ENCODE data around the gene SLC22A13.
"Not testable (repeated sequence)": the region's sequence is repeated elsewhere in the genome, so short reads cannot be mapped to it uniquely, and the experiment has no call there.

The SLC22A13 gene, protein sequence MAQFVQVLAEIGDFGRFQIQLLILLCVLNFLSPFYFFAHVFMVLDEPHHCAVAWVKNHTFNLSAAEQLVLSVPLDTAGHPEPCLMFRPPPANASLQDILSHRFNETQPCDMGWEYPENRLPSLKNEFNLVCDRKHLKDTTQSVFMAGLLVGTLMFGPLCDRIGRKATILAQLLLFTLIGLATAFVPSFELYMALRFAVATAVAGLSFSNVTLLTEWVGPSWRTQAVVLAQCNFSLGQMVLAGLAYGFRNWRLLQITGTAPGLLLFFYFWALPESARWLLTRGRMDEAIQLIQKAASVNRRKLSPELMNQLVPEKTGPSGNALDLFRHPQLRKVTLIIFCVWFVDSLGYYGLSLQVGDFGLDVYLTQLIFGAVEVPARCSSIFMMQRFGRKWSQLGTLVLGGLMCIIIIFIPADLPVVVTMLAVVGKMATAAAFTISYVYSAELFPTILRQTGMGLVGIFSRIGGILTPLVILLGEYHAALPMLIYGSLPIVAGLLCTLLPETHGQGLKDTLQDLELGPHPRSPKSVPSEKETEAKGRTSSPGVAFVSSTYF

DNA sequence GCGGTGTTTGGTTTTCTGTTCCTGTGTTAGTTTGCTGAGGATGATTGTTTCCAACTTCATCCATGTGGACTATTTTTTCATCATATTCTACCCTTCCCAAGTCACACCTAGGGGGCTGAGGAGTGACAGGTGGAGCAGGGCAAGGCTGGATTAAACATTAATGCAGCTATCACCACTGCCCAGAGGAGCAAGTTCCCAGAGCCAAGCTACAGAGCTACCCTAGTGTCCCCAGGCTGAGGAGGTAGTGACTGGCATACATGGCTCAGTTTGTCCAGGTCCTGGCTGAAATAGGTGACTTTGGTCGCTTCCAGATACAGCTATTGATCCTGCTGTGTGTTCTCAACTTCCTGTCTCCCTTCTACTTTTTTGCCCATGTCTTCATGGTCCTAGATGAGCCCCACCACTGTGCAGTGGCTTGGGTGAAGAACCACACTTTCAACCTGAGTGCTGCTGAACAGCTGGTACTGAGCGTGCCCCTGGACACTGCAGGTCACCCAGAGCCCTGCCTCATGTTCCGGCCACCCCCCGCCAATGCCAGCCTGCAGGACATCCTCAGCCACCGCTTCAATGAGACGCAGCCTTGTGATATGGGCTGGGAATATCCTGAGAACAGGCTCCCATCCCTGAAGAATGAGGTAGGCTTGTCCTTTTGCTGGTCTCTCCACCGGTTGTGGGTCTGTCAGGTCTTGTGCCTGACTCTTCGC lies at the start of gene SLC22A13:
Gene SLC22A13 (plus strand): TSS at position 209 of the 704 bp plus-strand sequence. CDS start 49 bp downstream, at position 258.
- no peak for DNase-seq

DNA sequence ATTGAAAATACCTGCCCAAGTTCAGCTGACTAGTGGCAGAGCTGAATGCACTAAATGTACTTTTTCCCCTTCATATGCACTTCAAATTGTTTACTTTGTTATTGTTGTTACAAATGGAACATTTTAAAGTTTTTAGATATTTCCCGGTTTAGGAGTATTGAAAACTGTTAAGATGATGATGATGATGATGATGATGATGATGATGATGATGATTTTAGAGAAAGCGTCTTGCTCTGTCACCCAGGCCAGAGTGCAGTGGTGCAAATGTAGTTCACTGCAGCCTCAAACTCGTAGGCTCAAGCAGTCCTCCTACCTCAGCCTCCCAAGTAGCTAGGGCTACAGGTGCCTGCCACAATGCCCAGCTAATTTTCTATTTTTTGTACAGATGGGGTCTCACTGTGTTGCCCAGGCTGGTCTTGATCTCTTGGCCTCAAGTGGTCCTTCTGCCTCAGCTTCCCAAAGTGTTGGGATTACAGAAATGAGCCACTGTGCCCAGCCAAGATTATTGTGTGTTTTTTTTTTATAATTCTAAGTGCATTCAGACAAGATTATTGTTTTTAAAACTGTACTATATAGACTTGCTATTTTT lies 45.9 kb upstream of the SLC22A13 start:
- DNase-seq, result no peak

DNA sequence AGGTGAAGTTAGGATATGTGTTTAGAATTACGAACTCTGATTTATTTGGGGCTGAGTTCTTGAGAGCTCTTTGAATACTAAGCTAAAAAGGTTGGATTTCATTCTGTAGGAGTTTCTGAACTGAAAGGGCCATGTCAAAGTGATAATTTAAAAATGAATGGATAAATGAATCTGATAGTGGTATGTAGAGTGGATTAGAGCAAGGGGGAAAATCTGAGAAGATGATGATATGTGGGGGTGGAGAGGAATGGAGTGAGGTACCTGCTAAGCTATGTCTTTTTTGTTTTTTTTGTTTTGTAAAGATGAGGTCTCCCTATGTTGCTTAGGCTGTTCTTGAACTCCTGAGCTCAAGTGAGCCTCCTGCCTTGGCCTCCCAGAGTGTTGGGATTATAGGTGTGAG lies 44.6 kb upstream of the SLC22A13 start:
- no peak for DNase-seq

DNA sequence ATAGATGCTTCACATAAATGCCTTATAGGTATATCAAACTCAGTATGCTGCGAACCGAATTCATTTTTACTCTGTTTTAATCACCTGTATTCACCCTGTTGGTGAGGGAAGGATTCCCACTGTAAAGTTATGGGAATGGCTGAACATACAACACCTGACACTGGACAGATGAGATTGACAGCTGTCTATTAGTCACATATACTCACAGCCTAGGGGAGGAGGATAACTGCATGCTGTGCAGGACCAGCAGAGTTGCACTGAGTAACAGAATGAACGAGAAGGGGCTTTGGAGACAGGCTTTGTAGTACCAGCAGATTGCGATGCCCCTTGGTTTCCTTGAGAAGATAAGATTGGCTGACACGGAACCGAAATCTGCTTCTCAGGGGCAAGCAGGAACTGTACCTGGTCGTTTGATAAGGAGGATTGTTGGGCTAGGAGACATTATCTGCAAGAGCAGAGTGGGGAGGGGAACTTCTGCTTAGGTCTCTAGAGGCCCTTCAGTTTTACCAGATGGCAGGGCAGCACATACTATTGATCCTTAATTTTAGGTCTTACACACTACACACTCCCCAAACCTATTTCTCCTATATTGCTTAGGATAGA lies 43.5 kb upstream of the SLC22A13 start:
- no peak for DNase-seq

DNA sequence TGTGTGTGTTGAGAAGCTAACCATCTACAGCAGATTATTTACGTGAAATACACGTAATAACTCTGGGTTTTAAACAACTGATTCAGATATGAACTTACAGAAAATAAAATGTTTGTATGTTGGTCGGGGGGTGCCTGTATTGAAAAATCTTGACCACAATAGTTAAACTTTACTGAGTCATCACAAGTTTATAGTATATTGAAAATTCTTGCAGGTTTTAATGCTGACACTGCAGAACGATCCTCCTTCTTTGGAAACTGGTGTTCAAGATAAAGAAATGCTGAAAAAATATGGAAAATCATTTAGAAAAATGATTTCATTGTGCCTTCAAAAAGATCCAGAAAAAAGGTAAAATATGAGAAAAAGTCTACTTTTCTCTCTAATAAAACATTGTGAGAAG lies 41.3 kb upstream of the SLC22A13 start:
- no peak for DNase-seq

DNA sequence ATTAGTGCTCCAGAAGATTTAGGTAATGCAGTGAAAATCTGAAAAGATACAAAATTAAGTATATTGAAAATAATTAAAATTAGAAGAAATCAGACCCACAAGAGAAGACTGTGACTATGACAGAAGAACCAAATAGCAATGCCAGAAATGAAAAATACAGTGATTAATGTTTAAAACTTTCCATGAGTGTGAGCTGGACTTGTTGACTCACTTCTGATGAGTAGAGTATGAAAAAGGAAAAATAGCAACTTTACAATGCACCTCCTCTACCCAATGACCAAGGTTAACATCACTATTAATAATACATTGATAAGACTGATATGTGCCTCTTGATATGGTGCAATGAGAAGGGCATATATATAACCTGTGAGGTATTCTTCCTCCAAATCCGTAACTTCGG lies 39.3 kb upstream of the SLC22A13 start:
- no peak for DNase-seq

DNA sequence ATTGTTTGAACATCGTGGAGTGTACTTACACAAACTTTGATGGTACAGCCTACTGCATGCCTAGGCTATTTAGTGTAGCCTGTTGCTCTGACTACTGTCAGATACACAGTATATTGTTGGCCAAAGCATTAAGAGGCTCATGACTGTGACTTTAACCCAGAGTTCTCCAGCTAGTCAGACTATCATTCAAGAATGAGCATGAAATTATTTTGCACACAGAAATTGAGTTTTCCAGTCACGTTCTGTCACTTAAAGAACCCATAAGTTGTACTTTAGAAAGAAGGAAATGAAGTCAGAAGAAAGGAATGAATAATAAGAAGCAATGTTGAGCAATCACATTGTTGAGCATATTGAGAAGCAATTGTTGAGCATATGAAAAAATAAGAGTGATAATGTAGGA lies 37.6 kb upstream of the SLC22A13 start:
- DNase-seq, result no peak

DNA sequence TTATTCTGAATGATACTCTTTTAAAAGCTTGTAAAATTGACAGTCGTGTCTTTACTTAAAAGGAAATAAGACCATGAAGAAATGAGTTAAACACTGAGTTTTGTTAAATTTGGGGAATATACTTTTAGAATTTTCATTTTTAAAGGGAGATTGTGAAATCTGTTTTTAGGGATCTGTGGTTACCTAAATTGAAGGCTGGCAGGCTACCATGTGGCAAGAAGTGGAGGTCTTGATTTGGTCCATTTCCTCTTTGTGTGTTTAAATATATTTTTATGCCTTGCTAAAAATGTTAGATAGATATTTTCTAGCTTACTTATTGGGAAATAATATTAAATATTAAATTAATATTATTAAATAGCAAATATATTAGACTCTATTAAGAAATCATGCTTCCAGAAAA lies 36.6 kb upstream of the SLC22A13 start:
- DNase-seq, result no peak

DNA sequence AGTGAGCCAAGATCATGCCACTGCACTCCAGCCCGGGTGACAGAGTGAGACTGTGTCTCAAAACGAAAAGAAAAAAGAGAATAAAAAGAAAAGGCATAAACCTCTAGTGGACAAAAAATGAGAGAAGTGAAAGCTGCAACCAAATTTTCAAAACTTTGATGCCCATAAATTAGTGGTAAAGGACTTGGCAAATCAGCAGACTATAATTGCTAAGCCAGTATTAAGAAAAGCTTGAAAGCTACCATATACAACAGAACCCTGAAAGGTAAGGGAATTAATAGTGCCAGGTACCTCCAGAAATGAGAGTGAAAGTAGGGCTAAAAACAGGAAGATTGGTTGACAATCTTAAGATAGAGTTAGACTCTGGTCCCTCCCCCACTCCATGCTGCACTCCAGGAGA lies 32.9 kb upstream of the SLC22A13 start:
- DNase-seq, result no peak

DNA sequence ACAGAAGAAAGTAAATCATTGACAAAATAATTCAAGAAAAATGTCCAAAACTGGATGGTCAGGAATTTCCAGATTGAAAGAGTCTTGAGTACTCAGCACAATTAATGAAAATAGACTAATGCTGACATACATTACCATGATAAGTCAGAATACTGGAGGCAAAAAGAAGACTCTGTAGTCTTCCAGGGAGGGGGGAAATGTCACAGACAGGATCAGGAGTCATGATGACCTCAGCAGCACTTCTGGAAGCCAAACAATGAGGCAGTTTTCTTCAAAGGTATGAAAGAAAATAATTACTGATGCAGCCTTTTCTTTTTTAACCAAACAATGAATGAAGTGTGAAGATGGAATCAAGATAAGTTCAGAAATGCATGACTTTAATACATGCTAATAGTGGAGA lies 30.1 kb upstream of the SLC22A13 start:
- no peak for DNase-seq

DNA sequence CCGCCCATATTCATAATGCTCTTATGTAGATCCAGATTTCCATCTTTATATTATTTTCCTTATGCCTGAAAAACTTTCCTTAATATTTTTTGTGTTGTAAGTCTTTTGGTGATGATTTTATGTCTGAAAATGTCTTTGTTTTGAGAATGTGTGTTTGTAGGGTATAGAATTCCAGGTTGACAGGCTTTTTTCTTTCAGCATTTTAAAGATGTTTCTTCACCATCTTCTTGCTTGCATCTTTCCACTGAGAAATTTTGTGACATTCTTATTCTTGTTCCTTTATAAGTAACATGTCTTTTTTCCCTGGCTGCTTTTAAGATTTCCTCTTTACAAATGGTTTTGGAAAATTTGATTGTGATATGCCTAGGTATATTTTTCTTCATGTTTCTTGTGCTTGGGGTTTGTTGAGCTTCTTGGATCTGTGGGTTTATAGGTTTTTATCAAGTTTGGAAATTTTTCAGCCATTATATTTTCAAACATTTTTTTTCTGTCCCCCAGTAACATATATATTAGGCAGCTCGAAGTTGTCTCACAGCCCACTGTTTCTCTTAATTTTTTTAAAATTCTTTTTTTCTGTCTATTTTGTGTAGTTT lies 27.1 kb upstream of the SLC22A13 start:
- DNase-seq, result no peak

DNA sequence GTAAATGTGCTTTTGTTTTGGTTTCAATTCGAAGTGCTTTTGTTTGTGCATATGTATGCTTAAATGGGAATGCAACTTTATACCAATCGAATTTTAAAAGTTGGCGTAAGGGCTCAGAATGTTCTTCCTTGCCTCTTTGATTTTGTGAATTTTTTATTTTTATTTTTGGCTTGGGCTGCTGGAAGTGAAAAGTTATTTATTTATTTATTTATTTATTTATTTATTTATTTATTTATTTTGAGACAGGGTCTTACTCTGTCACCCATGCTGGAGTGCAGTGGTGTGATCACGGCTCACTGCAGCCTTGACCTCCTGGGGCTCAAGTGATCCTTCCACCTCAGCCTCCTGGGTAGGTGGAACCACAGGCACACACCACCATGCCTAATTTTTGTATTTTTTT lies 22.8 kb upstream of the SLC22A13 start:
- not testable (repeated sequence) for DNase-seq

DNA sequence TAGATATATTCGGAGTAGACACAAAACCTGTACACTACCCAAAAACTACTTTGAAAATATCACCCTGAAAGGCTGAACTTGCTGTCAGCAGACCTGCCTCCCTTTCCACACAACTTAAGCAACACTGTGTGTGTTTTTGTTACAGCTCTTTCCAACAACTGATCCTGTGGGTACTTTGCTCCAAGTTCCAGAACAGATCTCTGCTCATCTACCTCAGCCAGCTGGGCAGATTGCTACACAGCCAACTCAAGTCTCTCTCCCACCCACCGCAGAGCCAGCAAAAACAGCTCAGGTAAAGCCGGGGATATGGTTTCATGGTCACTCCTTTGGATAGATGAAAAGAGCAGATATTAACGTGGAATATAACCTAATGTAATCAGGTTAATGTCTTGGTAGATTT lies 19.7 kb upstream of the SLC22A13 start:
- DNase-seq, result no peak

DNA sequence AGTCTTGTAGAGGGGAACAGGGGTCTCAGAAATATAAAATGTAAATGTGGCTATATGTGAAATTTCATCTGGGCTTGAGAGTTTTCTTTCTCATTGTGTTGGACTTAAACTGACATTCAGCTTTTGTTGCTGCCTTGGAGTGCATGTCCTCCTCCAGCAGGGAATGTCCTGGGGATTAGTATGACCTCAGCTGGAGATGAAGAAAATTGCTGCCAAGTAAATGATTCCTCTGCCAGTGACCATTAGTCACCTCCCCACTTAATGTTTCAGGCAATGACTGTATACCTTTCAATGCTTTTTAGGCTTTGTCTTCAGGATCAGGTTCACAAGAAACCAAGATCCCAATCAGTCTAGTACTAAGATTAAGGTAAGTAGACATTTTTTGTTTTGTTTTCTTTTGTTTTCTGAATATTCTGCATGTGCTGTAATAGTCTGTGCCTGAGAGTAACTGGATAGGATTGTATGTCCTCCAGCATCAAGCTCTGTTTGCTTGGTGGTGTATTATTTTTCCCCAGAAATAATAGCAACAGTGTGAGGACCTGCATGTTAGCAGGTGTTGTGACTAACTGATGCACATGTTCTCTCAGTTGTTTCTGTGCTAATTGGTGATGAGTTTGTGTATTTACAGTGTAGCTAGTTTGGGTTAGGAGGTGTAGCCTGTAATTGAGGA lies 18.1 kb upstream of the SLC22A13 start:
- no peak for DNase-seq

DNA sequence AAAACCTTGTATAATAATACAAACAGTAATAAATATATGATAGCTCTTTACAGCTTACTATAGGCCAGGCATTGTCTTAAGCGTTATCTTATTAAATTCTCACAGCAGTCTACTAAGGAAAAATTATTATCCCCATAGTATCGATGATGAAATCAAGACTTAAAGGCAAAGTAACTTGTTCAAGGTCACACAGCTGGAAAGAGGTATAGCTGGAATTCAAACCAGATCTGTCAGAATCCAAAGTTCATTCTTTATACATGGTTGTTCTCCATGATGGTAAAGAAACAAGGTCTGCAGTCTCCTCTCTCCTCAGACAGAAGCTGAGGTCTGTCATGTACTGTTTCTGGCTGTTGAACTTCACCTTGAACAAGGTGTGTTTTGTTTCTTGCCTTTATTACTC lies 15.4 kb upstream of the SLC22A13 start:
- no peak for DNase-seq

DNA sequence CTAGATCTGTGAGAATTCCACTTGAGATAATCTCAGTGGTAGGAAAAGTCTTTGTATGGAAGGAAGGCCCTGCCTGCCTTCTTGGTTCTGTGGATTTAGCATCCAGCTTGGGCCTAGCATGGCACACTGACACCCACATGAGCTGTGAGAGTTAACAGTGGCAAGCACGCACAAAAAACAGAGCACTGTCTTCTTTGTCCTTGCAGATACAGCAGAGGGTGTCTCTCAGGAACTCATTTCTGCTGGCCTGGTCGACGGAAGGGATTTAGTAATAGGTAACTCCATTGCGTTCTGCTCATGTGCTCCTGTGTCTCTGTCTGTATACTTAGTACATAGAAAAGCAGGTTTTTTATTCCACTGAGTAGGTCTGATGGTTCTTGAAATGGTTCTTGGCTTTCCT lies 14.4 kb upstream of the SLC22A13 start:
- DNase-seq, result no peak

DNA sequence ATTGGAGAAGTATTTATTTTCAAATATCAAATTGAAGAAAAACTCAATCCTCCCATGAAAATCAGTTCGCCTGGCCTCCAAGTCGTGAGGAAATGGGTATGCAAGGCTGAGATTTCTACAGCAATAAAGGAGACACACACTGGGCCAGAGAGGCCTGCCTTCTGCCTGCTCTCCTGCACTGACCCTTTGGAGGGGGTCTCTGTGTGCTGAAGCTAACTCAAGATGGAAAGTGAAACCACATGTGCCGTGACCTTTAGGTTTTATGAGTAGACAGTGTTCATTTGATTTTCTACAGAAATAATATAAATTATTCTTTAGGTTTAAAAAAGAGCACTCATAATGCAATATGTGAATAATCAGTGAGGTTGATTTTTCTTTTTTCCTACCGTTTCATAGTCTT lies 11.9 kb upstream of the SLC22A13 start:
- DNase-seq, result no peak

DNA sequence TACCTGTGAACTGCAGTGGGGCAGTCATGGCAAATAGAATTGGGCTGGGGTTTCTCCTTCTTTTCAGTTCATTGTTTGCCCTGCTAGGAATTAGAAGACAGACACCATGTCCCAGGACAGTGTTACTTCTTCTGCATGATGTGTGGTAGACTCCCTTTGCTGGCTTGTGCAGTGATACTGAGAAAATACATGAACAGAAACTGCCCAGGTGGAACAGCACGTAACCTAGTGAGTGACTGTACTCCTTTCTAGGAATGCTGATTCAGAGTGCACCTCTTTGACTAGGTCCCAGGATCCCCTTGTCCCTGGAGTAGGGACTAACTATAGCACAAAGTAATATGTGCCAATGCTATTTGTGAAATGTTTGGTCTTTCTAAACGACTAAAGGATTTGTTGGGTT lies 10.7 kb upstream of the SLC22A13 start:
- no peak for DNase-seq

DNA sequence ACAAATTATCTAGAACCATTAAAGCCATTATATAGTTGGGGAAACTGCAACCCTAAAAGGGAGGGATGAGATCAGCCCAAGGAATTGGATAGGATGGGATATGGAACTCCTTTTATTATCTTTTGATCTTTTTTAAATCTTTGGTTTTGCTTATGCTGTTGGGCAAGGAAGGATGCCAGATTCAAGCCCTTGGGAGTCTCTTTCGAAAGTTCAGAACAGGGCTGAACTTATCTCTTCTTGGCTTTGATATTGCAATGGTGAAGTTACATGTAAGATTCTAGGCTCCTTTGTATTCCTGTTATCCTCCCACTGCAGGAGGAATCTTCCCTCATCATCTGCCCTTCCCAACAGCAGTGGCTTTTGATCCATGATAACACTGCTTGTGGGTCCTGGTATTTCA lies 10.0 kb upstream of the SLC22A13 start:
- no peak for DNase-seq

DNA sequence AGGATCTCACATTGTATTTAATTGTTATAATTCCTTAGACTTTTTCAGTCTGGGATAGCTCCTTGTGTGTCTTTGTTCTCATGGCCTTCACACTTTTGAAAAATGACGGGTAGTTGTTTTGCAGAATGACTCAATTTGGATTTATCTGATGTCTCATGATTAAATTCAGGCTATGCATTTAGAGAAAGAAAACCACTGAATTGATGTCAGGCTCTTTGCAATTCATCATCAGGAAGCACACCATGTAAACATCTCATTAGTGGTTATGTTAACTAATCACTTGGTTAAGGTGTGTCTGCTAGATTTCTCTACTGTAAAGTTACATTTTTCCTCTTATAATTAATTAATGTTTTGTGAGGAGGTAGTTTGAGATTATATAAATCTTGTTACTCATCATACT lies 8.0 kb upstream of the SLC22A13 start:
- DNase-seq, result no peak

DNA sequence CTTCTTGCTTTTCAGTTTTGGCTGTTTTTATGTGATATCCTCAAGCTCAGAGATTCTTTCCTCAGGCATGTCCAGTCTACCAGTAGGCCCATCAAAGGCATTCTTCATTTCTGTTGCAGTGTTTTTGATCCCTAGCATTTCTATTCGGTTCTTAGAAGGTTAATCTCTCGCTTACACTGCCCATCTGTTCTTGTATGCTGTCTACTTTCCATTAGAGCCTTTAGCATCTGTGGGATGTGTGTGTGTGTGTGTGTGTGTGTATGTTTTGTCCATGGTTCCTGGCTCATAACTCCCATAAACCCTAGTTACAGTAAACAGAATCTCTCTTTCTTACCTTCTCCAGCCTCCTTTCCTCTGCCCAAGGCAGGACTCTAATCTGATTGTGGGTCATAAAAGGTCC lies 5.1 kb upstream of the SLC22A13 start:
- DNase-seq, result no peak

DNA sequence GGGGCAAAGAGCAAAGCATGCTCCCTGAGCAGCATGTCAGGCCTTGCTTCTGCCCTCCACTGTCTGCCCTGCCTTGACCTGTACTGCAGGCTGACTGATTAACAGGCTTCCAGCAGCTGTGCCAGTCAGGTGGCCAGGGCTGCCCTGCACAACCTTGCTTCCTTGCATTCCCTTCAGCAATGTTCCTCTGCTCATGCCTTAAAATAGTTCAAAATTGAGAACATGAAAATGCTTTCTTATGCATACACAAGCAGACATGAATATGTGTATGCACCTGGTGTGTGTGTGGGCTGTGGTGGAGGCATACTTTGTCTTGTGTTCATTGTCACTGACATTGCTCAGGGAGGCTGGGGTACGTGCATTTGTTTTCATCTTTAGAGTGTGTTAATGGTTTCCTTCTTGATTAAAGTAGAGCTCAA lies 1.2 kb upstream of the SLC22A13 start:
- no peak for DNase-seq
